HG03575 (cell line): ENCODE results near the gene IP6K2.

ENCODE experiments used
- ATAC-seq: cut with Tn5 transposase; IDR thresholded peaks from one replicate; pipeline ENCODE4 v1.9.1; 2021; ENCODE audit not compliant: unreplicated experiment, insufficient number of reproducible peaks, low FRiP score; ENCODE audit errors: extremely low read depth

Gene IP6K2

GRCh38 chr3:48694610-48695392, 22.2 kb downstream of the IP6K2 start:
- ATAC-seq, result no peak

GRCh38 chr3:48693826-48694225, 23.2 kb downstream of the IP6K2 start:
- no peak for ATAC-seq

GRCh38 chr3:48692551-48692950, 24.5 kb downstream of the IP6K2 start:
- no peak for ATAC-seq

- ATAC-seq, result no peak
Observed at GRCh38 chr3:48690846-48691458, 26.1 kb downstream of the IP6K2 start.

GRCh38 chr3:48689384-48689783, 27.6 kb downstream of the IP6K2 start:
- no peak for ATAC-seq

- ATAC-seq, result no peak
Observed at GRCh38 chr3:48688737-48689075, 28.3 kb downstream of the IP6K2 start.

- ATAC-seq, result no peak
Observed at GRCh38 chr3:48688032-48688736, 28.8 kb downstream of the IP6K2 start.

GRCh38 chr3:48687220-48687678, 29.8 kb downstream of the IP6K2 start:
- ATAC-seq, result no peak

GRCh38 chr3:48686538-48687219, 30.3 kb downstream of the IP6K2 start:
- ATAC-seq, result no peak

- ATAC-seq, result no peak
Observed at GRCh38 chr3:48685603-48686511, 31.2 kb downstream of the IP6K2 start, which contains the start of gene NCKIPSD. TSS of gene NCKIPSD (minus strand) at chr3:48685915. CDS start at chr3:48685807, 108 bp downstream.

GRCh38 chr3:48685293-48685602, 31.8 kb downstream of the IP6K2 start:
- no peak for ATAC-seq

- ATAC-seq, result no peak
Observed at GRCh38 chr3:48684480-48685143, 32.4 kb downstream of the IP6K2 start.

GRCh38 chr3:48684054-48684349, 33.0 kb downstream of the IP6K2 start:
- no peak for ATAC-seq

GRCh38 chr3:48682786-48683185, 34.2 kb downstream of the IP6K2 start:
- no peak for ATAC-seq

GRCh38 chr3:48681974-48682610, 34.9 kb downstream of the IP6K2 start:
- ATAC-seq, result no peak

GRCh38 chr3:48681541-48681880, 35.5 kb downstream of the IP6K2 start:
- no peak for ATAC-seq

- ATAC-seq, result no peak
Observed at GRCh38 chr3:48680811-48681540, 36.0 kb downstream of the IP6K2 start.
